Transverse colon (tissue), 4 donors: ENCODE results near the gene TRAPPC3L. TPM values are rescaled to one million over a fixed set of nuclear protein-coding genes. Genes with fewer than 3 reads are reported as not detected.
A peak's percentile ranks its signal among the peaks of the same experiment; 100 is the strongest.

Source experiments
- DNase-seq: peaks from one replicate; pipeline ENCODE4 v3.0.0-alpha.2; 2019
- H3K27ac ChIP-seq, 4 donors: fragments of 200-600 bp; sonication (generic); 2 replicates each; pipeline ENCODE4 v1.5.1; 2016 to 2018; ENCODE audit warnings: inconsistent platforms in 4 of 4
- H3K27me3 ChIP-seq: fragments of 200-600 bp; sonication (generic); 2 replicates; pipeline ENCODE4 v1.5.1; 2017; ENCODE audit warnings: inconsistent platforms
- H3K36me3 ChIP-seq, 4 donors: fragments of 200-600 bp; sonication (generic); 2 replicates each; pipeline ENCODE4 v1.5.1; 2017 to 2019; ENCODE audit warnings: inconsistent platforms in 4 of 4
- H3K4me1 ChIP-seq, 4 donors: fragments of 200-600 bp; sonication (generic); 2 replicates each; pipeline ENCODE4 v1.5.1; 2017 to 2020; ENCODE audit warnings: inconsistent platforms in 4 of 4
- H3K4me3 ChIP-seq, 4 donors: fragments of 200-600 bp; sonication (generic); 1 replicate in 1 of 4; 2 replicates in 3 of 4; pipeline versions ENCODE4 v1.5.1 to v1.6.1; 2017 to 2019; ENCODE audit warnings: inconsistent platforms in 4 of 4
- H3K9me3 ChIP-seq, 2 donors: fragments of 200-600 bp; sonication (generic); 2 replicates each; pipeline ENCODE4 v1.5.1; 2017 to 2019; ENCODE audit warnings: inconsistent platforms in 2 of 2
- CTCF ChIP-seq, 5 experiments: fragments of 200-600 bp in 3 of 5; fragments of 450-650 bp in 2 of 5; sonication (generic) in 3 of 5; IDR thresholded peaks; 1 replicate in 2 of 5; 2 replicates in 3 of 5; pipeline ENCODE4 v1.5.1; 2016 to 2017; ENCODE audit warnings: antibody characterized with exemption in 5 of 5, inconsistent platforms in 3 of 5, mild to moderate bottlenecking in 2 of 5, moderate library complexity in 1 of 5
- EP300 ChIP-seq: sonication (generic); formaldehyde crosslinking; IDR thresholded peaks from one replicate; pipeline ENCODE4 v1.6.1; 2017; ENCODE audit warnings: antibody characterized with exemption, low read depth
- POLR2A ChIP-seq: fragments of 450-650 bp; IDR thresholded peaks from one replicate; pipeline ENCODE4 v1.6.1; 2016; ENCODE audit warnings: antibody characterized with exemption, mild to moderate bottlenecking, moderate library complexity
- POLR2AphosphoS5 ChIP-seq, 3 donors: sonication (generic); formaldehyde crosslinking; IDR thresholded peaks; one replicate each; pipeline ENCODE4 v1.6.1; 2016; ENCODE audit warnings: antibody characterized with exemption in 3 of 3
- whole genome bisulfite sequencing, 2 donors: methylation state at CpG; one replicate each; pipeline ENCODE4 v1.1.5; 2018; ENCODE audit warnings: low coverage in 1 of 2; 5-methylcytosine and 5-hydroxymethylcytosine counted together
- in situ Hi-C, 4 donors: fragments of 200-750 bp; cut with MboI; loops; one replicate each; pipeline versions ENCODE4 v1.15.0 to v1.15.1; 2017; ENCODE audit warnings: low sequenced_read_pairs in 3 of 4, low pct_ligation_motif_present in 1 of 4, low pct_unique_long_range_greater_than_20kb in 1 of 4
- intact Hi-C: fragments of 100-400 bp; cut with DNase I; formaldehyde crosslinking; loops from one replicate; pipeline ENCODE4 v1.15.1; 2023; ENCODE audit warnings: low total_unique reads
- total RNA-seq, 4 donors: library from RNA; depleted of rRNA; stranded (reverse); fragments of >200 nt; gene quantifications; one replicate each; pipeline ENCODE4 v1.1.0, GENCODE V29; 2016

Gene TRAPPC3L
- total RNA-seq, 4 donors from 2014 or later = not detected

GRCh38 chr6:116461932-116462885, 83.3 kb downstream of the TRAPPC3L start:
- TF ChIP-seq CTCF (IDR thresholded peaks at IDR 0.05) (no peak), POLR2AphosphoS5 (IDR thresholded peaks at IDR 0.05) (no peak), EP300 (no peak), POLR2A (no peak)
- 34 to 81% methylated on average over 8 to 32 of the region's 84 CpGs for WGBS, 2 donors
- H3K36me3 ChIP-seq = no peaks in the 10 kb centered on the region
- peak; percentile 29 for DNase-seq
- peak overlapping the region; percentile 17 to 55 (median 34) for H3K4me3 ChIP-seq
- H3K9me3 ChIP-seq = no peaks in the 10 kb centered on the region
- in situ Hi-C loops (no loop called here), intact Hi-C loops (no loop called here)
- H3K27ac ChIP-seq = peak overlapping the region; percentile 41 to 54 (median 44)
- peaks cover 0 to 17% (median 3%) of the 10 kb centered on the region in 4 donors for H3K4me1 ChIP-seq
- H3K27me3 ChIP-seq = peaks cover 51% of the 10 kb centered on the region

GRCh38 chr6:116461331-116461931, 84.1 kb downstream of the TRAPPC3L start, which contains the start of gene CALHM6:
Gene CALHM6 (plus strand): TSS chr6:116461375. CDS start chr6:116461930, 555 bp downstream.
- intact Hi-C loops (no loop called here), in situ Hi-C loops (no loop called here)
- Histone ChIP-seq H3K27me3 (peaks cover 51% of the 10 kb centered on the region), H3K36me3 (no peaks in the 10 kb centered on the region), H3K4me3 (peak within 1 kb of the TSS; percentile 17 to 55 (median 34)), H3K4me1 (peaks cover 0 to 17% (median 3%) of the 10 kb centered on the region in 4 donors), H3K27ac (peak within 1 kb of the TSS; percentile 41 to 54 (median 44)), H3K9me3 (no peaks in the 10 kb centered on the region)
- WGBS, 2 donors = 43 to 66% methylated on average over 3 to 13 of the region's 13 CpGs
- DNase-seq = no peak
- TF ChIP-seq POLR2AphosphoS5 (IDR thresholded peaks at IDR 0.05) = no peak
- no peak for TF ChIP-seq POLR2A
- no peak for TF ChIP-seq EP300
- TF ChIP-seq CTCF (IDR thresholded peaks at IDR 0.05) = no peak

- in situ Hi-C loops (no loop called here), intact Hi-C loops (no loop called here)
- peaks cover 47% of the 10 kb centered on the region for H3K27me3 ChIP-seq
- 88 to 98% methylated on average over 4 of the region's 4 CpGs for WGBS, 2 donors
- no peaks in the 10 kb centered on the region for H3K9me3 ChIP-seq
- H3K27ac ChIP-seq = no peak overlapping the region
- no peak for TF ChIP-seq POLR2AphosphoS5 (IDR thresholded peaks at IDR 0.05)
- no peak for TF ChIP-seq CTCF (IDR thresholded peaks at IDR 0.05)
- TF ChIP-seq EP300 = no peak
- TF ChIP-seq POLR2A = no peak
- peaks cover 0 to 17% (median 3%) of the 10 kb centered on the region in 4 donors for H3K4me1 ChIP-seq
- H3K36me3 ChIP-seq = no peaks in the 10 kb centered on the region
- no peak for DNase-seq
- no peak overlapping the region for H3K4me3 ChIP-seq
Measured at GRCh38 chr6:116459927-116460326, 85.6 kb downstream of the TRAPPC3L start.

GRCh38 chr6:116458264-116458663, 87.2 kb downstream of the TRAPPC3L start:
- Histone ChIP-seq H3K36me3 (no peaks in the 10 kb centered on the region), H3K4me3 (no peak overlapping the region), H3K9me3 (no peaks in the 10 kb centered on the region), H3K27ac (no peak overlapping the region), H3K4me1 (peaks cover 0 to 17% (median 3%) of the 10 kb centered on the region in 4 donors), H3K27me3 (peaks cover 30% of the 10 kb centered on the region)
- WGBS, 2 donors = 80 to 87% methylated on average over 1 to 6 of the region's 9 CpGs
- TF ChIP-seq POLR2AphosphoS5 (IDR thresholded peaks at IDR 0.05) = no peak
- DNase-seq = no peak
- intact Hi-C loops = no loop called here
- in situ Hi-C loops = no loop called here
